Measurements from ENCODE around the gene PAK5. TPM values are rescaled to one million over a fixed set of nuclear protein-coding genes. Genes with fewer than 3 reads are reported as not detected.

The PAK5 gene
- total RNA-seq, 4 donors from 2014 or later = not detected

DNA sequence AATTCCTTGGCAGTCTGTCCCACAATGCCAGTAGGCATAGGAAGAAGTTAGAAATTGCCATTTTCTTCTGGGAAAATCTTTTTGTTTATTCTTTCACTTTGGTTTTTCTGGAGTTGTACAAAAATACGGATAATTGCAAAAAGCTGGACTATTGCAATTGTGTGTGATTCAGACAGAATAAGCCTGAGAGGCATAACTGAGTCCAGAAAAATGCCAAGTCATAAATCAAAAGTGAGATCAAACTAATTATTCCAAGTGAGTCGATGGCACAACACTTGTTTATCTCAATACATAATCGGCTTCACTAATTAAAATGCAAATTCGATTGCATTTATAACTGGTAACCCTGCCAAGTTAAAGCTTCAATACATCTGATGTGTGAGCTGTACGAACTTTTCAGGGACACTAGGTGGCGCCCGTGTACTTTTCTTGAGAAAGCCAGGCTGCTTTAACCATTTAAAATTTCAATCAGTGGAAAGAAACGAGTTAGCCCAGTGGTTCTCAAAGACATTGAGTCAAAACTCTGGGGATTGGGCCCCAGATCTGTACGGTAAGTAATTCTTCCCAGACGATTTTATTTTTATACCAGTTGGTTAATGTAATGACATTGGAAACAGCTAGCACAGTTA is 221.9 kb downstream of the PAK5 start:
- H3K27me3 ChIP-seq = no peaks in the 10 kb centered on the region
- no peak overlapping the region for H3K4me3 ChIP-seq
- no peaks in the 10 kb centered on the region for H3K4me1 ChIP-seq
- H3K9me3 ChIP-seq = no peaks in the 10 kb centered on the region
- no peaks in the 10 kb centered on the region for H3K36me3 ChIP-seq
- peak; percentile 21 to 84 (median 56) for DNase-seq
- H3K27ac ChIP-seq = no peak overlapping the region
- TF ChIP-seq POLR2A (IDR thresholded peaks at IDR 0.05) = no peak
- TF ChIP-seq, protein P1, sequence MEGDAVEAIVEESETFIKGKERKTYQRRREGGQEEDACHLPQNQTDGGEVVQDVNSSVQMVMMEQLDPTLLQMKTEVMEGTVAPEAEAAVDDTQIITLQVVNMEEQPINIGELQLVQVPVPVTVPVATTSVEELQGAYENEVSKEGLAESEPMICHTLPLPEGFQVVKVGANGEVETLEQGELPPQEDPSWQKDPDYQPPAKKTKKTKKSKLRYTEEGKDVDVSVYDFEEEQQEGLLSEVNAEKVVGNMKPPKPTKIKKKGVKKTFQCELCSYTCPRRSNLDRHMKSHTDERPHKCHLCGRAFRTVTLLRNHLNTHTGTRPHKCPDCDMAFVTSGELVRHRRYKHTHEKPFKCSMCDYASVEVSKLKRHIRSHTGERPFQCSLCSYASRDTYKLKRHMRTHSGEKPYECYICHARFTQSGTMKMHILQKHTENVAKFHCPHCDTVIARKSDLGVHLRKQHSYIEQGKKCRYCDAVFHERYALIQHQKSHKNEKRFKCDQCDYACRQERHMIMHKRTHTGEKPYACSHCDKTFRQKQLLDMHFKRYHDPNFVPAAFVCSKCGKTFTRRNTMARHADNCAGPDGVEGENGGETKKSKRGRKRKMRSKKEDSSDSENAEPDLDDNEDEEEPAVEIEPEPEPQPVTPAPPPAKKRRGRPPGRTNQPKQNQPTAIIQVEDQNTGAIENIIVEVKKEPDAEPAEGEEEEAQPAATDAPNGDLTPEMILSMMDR (IDR thresholded peaks at IDR 0.05) = peak; percentile 5 to 90 (median 76)

DNA sequence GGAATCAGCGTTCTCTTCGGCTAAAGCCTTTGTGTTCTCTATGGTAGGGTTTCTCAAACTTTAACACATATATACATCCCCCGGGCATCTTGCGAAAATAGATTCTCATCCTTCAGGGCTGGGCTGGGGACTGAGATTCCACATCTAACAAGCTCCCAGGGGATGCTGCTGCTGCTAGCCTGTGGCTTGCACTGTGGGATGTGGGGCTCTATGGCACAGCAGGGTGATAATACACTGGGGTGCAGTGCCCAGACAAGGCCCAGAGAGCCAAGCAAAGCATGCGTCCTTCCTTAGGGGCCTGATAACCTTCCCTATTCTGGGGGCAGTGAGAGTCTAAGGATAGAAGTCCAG is 222.4 kb downstream of the PAK5 start:
- Histone ChIP-seq H3K9me3 (no peaks in the 10 kb centered on the region), H3K4me3 (no peak overlapping the region), H3K36me3 (no peaks in the 10 kb centered on the region), H3K27me3 (no peaks in the 10 kb centered on the region), H3K27ac (no peak overlapping the region), H3K4me1 (no peaks in the 10 kb centered on the region)
- TF ChIP-seq POLR2A (IDR thresholded peaks at IDR 0.05) = no peak
- TF ChIP-seq, protein P1 (IDR thresholded peaks at IDR 0.05) = no peak
- no peak for DNase-seq

DNA sequence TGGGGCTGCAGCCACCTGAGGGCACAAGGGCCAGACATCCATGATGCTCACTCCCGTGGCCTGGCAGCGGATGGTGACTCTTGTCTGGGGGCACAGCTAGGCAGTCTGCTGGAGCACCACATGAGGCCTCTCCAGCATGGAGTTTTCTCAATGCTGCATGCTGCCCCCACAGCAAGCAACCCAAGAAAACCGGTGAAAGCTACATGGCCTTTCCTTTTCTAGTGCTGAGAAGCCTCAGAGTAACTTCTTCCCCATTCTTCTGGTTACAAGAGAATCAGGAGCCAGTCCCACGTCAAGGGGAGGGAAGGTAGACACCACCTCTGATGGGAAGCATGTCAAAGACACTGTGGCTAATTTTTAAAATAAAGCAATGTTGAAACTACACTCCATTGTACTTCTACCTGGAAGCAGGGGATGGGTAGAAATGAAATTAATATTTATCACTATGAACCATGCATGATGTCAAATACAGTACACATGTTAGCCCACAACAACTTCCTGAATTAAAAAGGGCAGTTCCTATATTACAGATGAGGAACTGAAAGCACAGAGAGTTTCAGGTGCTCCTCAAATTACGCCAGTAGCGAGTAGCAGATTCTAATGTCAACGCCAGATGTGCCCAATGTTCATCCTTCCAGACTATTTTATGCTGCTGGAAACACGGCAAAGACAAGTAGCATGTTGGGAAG is 223.0 kb downstream of the PAK5 start:
- Histone ChIP-seq H3K4me1 (no peaks in the 10 kb centered on the region), H3K4me3 (no peak overlapping the region), H3K36me3 (no peaks in the 10 kb centered on the region), H3K27ac (no peak overlapping the region), H3K27me3 (no peaks in the 10 kb centered on the region), H3K9me3 (no peaks in the 10 kb centered on the region)
- no peak for DNase-seq
- TF ChIP-seq, protein P1 (IDR thresholded peaks at IDR 0.05) = no peak
- TF ChIP-seq POLR2A (IDR thresholded peaks at IDR 0.05) = no peak

DNA sequence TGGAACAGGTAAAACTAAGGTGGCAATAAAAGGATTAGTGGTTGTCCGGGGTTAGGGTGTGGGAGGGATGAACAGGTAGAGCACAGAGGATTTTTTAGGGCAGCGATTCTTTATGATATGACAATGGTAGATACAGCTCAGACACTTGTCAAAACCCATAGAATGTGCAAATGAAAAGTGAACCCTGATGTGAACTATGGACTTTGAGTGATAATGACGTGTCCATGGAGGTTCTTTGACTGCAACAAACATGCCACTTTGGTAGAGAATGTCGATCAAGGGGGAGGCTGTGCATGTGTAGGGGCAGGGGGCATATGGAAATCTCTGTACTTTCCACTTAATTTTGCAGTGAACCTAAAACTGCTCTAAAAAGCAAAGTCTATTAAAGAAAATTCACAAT is 223.8 kb downstream of the PAK5 start:
- Histone ChIP-seq H3K27ac (no peak overlapping the region), H3K4me3 (no peak overlapping the region), H3K9me3 (no peaks in the 10 kb centered on the region), H3K4me1 (no peaks in the 10 kb centered on the region), H3K27me3 (no peaks in the 10 kb centered on the region), H3K36me3 (no peaks in the 10 kb centered on the region)
- TF ChIP-seq, protein P1 (IDR thresholded peaks at IDR 0.05) = no peak
- no peak for TF ChIP-seq POLR2A (IDR thresholded peaks at IDR 0.05)
- DNase-seq = no peak

DNA sequence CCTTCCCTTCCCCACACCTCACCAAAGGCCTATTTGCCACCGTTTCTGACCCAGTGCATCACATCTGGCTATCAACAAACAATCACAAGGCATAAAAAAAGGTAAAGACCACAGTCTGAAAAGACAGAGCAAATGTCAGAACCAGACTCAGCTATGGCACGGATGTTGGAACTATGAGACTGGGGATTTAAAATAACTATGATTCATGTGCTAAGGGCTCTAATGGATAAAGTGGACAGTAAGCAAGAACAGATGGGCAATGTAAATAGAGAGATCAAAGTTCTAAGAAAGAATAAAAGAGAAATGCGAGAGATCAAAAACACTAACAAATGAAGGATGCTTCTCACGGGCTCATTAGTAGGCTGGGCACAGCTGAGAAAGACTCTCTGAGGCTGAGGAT is 225.0 kb downstream of the PAK5 start:
- TF ChIP-seq POLR2A (IDR thresholded peaks at IDR 0.05) = no peak
- TF ChIP-seq, protein P1 (IDR thresholded peaks at IDR 0.05) = no peak
- no peak for DNase-seq
- Histone ChIP-seq H3K9me3 (no peaks in the 10 kb centered on the region), H3K27ac (no peak overlapping the region), H3K27me3 (no peaks in the 10 kb centered on the region), H3K4me1 (no peaks in the 10 kb centered on the region), H3K36me3 (no peaks in the 10 kb centered on the region), H3K4me3 (no peak overlapping the region)

All from Peyer's patch (tissue), 4 donors.